ENCODE measurements around the gene MNAT1.

DNA sequence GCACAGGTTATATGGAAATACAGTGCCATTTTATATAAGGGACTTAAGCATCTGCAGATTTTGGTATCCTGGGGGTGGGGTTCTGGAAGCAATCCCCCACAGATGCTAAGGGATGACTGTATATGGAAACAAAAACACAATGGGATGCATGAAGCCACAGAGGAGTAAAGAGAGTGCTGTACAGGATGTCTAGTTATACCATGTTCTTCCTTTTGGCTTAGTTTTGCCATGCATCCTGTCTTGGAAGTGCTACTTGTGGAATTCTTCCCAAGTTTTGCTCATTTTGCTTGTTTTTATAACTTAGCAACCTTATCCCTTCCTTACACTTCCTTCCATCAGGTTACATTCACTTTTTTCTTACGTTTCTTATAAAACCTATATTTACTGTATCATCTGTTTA, 190.7 kb downstream of the MNAT1 start:
- no peak for TF ChIP-seq POLR2A (IDR thresholded peaks at IDR 0.05; ENCODE audit: low read depth, low read length)
- no peak for TF ChIP-seq SPI1 (IDR thresholded peaks at IDR 0.05; ENCODE audit: low read depth, low read length)

All from GM12891 (cell line).